GM18508 (cell line): ENCODE measurements around the gene TIMP4.

Experiments used
- ATAC-seq: cut with Tn5 transposase; IDR thresholded peaks from one replicate; pipeline ENCODE4 v1.9.1; 2021; ENCODE audit warnings: moderate number of reproducible peaks; ENCODE audit not compliant: insufficient read depth, unreplicated experiment

TIMP4 gene

GRCh38 chr3:12154151-12154550 is 4.6 kb downstream of the TIMP4 start:
- ATAC-seq, result no peak

GRCh38 chr3:12150112-12150511 is 8.6 kb downstream of the TIMP4 start:
- ATAC-seq, result no peak

GRCh38 chr3:12149029-12149428 is 9.7 kb downstream of the TIMP4 start:
- no peak for ATAC-seq

GRCh38 chr3:12148183-12148940 is 10.3 kb downstream of the TIMP4 start:
- no peak for ATAC-seq

GRCh38 chr3:12147049-12147780 is 11.5 kb downstream of the TIMP4 start:
- no peak for ATAC-seq

GRCh38 chr3:12143949-12144504 is 14.7 kb downstream of the TIMP4 start:
- no peak for ATAC-seq

- no peak for ATAC-seq
Measured at GRCh38 chr3:12142476-12142875, 16.2 kb downstream of the TIMP4 start.

GRCh38 chr3:12141350-12141749 is 17.4 kb downstream of the TIMP4 start:
- ATAC-seq, result no peak

GRCh38 chr3:12139111-12139511 is 19.6 kb downstream of the TIMP4 start:
- ATAC-seq, result no peak

- no peak for ATAC-seq
Measured at GRCh38 chr3:12138044-12138443, 20.7 kb downstream of the TIMP4 start.

- ATAC-seq, result no peak
Measured at GRCh38 chr3:12136371-12136770, 22.3 kb downstream of the TIMP4 start.

GRCh38 chr3:12135029-12135657 is 23.6 kb downstream of the TIMP4 start:
- ATAC-seq, result no peak

GRCh38 chr3:12132881-12133280 is 25.8 kb downstream of the TIMP4 start:
- ATAC-seq, result no peak

GRCh38 chr3:12131351-12132090 is 27.2 kb downstream of the TIMP4 start:
- ATAC-seq, result no peak

- no peak for ATAC-seq
Measured at GRCh38 chr3:12127391-12127790, 31.3 kb downstream of the TIMP4 start.

- no peak for ATAC-seq
Measured at GRCh38 chr3:12125772-12126171, 32.9 kb downstream of the TIMP4 start.

GRCh38 chr3:12121466-12121865 is 37.2 kb downstream of the TIMP4 start:
- no peak for ATAC-seq

GRCh38 chr3:12120374-12121140 is 38.2 kb downstream of the TIMP4 start:
- ATAC-seq, result no peak

- no peak for ATAC-seq
Measured at GRCh38 chr3:12117473-12117872, 41.2 kb downstream of the TIMP4 start.

GRCh38 chr3:12116870-12117269 is 41.8 kb downstream of the TIMP4 start:
- no peak for ATAC-seq
